Dendritic cell treated with granulocyte-macrophage colony-stimulating factor and Interleukin-4, amounts not matched to agents 40 ng/mL and 50 ng/mL, for 4 days (primary cell): ENCODE results near the gene RALGPS2.
A peak's percentile ranks its signal among the peaks of the same experiment; 100 is the strongest.
"Not testable (repeated sequence)": the region's sequence is repeated elsewhere in the genome, so short reads cannot be mapped to it uniquely, and the experiment has no call there.

Experiments used
- H3K27ac Mint-ChIP-seq: one replicate; pipeline ENCODE4 v1.8.0; 2022; ENCODE audit warnings: mild to moderate bottlenecking, mixed read lengths
- H3K27me3 Mint-ChIP-seq: one replicate; pipeline ENCODE4 v1.8.0; 2022; ENCODE audit warnings: mild to moderate bottlenecking, mixed read lengths
- H3K36me3 Mint-ChIP-seq: one replicate; pipeline ENCODE4 v1.8.0; 2022; ENCODE audit warnings: low read depth, mixed read lengths
- H3K4me1 Mint-ChIP-seq: one replicate; pipeline ENCODE4 v1.8.0; 2022; ENCODE audit warnings: low read depth, mixed read lengths
- H3K4me3 Mint-ChIP-seq: one replicate; pipeline ENCODE4 v1.8.0; 2022; ENCODE audit warnings: mild to moderate bottlenecking, moderate library complexity, mixed read lengths
- H3K9me3 Mint-ChIP-seq: one replicate; pipeline ENCODE4 v1.8.0; 2022; ENCODE audit warnings: mixed read lengths
- intact Hi-C: fragments of 100-400 bp; cut with micrococcal nuclease; formaldehyde crosslinking; loops from one replicate; pipeline ENCODE4 v1.15.0; 2022

RALGPS2 gene

DNA sequence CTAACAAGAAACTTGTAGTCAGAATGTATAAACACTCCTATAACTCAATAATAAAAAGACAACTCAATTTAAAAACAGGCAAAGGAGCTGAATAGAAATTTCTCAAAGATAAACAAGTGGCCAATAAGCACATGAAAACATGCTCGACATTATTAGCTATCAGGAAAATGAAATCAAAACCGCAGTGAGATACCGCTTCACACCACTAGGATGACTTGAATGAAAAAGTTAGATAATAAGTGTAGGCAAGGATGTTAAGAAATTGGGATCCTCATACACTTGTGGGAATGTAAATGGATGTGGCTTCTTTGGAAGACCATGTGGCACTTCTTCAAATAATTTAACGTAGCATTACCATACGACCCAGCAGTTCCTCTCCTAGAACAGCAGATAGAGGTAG, 8.9 kb downstream of the RALGPS2 start:
- no peak overlapping the region for H3K27ac Mint-ChIP-seq
- peaks cover 9% of the 10 kb centered on the region for H3K9me3 Mint-ChIP-seq
- intact Hi-C loops = no loop called here
- H3K27me3 Mint-ChIP-seq = no peaks in the 10 kb centered on the region
- peaks cover 13% of the 10 kb centered on the region for H3K4me1 Mint-ChIP-seq
- peaks cover 24% of the 10 kb centered on the region for H3K36me3 Mint-ChIP-seq
- no peak overlapping the region for H3K4me3 Mint-ChIP-seq

- Mint-ChIP-seq H3K27ac (no peak overlapping the region), H3K36me3 (peaks cover 36% of the 10 kb centered on the region), H3K9me3 (no peaks in the 10 kb centered on the region), H3K4me3 (no peak overlapping the region), H3K4me1 (peaks cover 16% of the 10 kb centered on the region), H3K27me3 (no peaks in the 10 kb centered on the region)
- intact Hi-C loops = no loop called here
Measured at GRCh38 chr1:178738780-178739179, 13.7 kb downstream of the RALGPS2 start.

DNA sequence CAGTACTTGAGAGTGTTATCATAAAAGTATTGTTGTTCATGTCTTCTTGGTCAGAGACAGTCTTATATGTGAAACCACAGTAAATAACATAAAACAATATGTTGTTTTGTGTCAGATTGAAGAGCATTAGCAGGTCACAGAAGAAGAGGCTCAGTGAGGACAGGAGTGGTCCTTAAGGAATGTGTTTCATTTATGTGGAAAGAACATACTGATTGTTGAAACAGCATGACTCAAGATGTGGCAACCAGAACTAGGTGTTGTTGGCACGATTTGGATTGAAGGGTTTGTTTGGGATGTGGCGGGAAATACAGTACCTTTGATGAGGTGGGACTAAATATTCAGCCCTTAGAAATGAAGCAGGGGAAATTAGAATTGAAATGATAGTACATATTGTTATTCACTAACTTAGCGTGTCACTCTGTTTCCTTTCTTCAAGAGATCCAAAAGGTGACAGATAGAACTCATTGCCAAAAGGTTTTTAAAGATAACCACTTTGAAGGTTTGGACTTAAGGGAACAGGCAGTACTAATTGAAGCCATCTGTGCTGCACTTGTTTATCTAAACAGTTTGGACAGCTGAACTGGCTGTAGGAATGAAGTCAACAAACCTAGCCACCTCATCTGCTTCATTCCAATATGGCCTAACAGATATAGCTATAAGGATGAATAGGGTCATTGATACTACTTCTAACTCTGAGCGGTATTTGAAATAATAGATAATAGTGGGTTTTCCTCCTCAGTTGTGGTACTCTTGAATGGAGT, 14.4 kb downstream of the RALGPS2 start:
- no peaks in the 10 kb centered on the region for H3K27me3 Mint-ChIP-seq
- peaks cover 36% of the 10 kb centered on the region for H3K36me3 Mint-ChIP-seq
- no peak overlapping the region for H3K4me3 Mint-ChIP-seq
- intact Hi-C loops = loop anchor here (10.0 kb wide), 1 partner anchor 135 kb away; no protein-coding TSS in a partner anchor
- no peak overlapping the region for H3K27ac Mint-ChIP-seq
- peaks cover 22% of the 10 kb centered on the region for H3K4me1 Mint-ChIP-seq
- H3K9me3 Mint-ChIP-seq = no peaks in the 10 kb centered on the region

DNA sequence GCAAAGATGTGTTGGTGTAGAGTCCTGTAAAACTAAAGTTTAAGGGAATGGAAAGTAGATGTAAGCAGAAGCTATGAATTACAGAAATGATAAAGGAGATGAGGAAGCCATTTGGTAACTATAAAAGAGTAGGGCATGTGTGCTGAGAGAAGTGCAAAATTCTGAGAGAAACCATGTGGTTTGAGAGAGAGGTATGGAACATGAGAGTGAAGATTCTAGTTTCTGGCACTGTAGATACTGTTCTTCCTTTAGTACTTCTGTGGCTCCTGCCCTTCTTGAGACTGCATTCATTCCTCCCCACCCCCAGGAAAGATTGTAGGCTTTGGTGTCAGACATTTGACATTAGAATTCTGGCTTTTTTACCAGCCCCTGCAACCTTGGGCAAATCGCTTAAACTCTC, 15.4 kb downstream of the RALGPS2 start:
- Mint-ChIP-seq H3K36me3 (peaks cover 36% of the 10 kb centered on the region), H3K4me3 (no peak overlapping the region), H3K27ac (no peak overlapping the region), H3K4me1 (peaks cover 31% of the 10 kb centered on the region), H3K9me3 (no peaks in the 10 kb centered on the region), H3K27me3 (no peaks in the 10 kb centered on the region)
- intact Hi-C loops = loop anchor here (10.0 kb wide), 1 partner anchor 136 kb away; no protein-coding TSS in a partner anchor

- Mint-ChIP-seq H3K9me3 (no peaks in the 10 kb centered on the region), H3K27me3 (no peaks in the 10 kb centered on the region), H3K27ac (no peak overlapping the region), H3K36me3 (peaks cover 34% of the 10 kb centered on the region), H3K4me1 (peaks cover 31% of the 10 kb centered on the region), H3K4me3 (no peak overlapping the region)
- intact Hi-C loops = loop anchor here (10.0 kb wide), 1 partner anchor 136 kb away; no protein-coding TSS in a partner anchor
Measured at GRCh38 chr1:178740924-178741323, 15.9 kb downstream of the RALGPS2 start.

GRCh38 chr1:178743801-178744200, 18.8 kb downstream of the RALGPS2 start:
- Mint-ChIP-seq H3K9me3 (no peaks in the 10 kb centered on the region), H3K36me3 (peaks cover 20% of the 10 kb centered on the region), H3K4me3 (no peak overlapping the region), H3K27ac (peak overlapping the region; percentile 65), H3K27me3 (no peaks in the 10 kb centered on the region), H3K4me1 (peaks cover 31% of the 10 kb centered on the region)
- intact Hi-C loops = loop anchor here (10.0 kb wide), 1 partner anchor 139 kb away; no protein-coding TSS in a partner anchor

GRCh38 chr1:178745260-178745659, 20.2 kb downstream of the RALGPS2 start:
- H3K27me3 Mint-ChIP-seq = no peaks in the 10 kb centered on the region
- intact Hi-C loops = loop anchor here (10.0 kb wide), 1 partner anchor 140 kb away; no protein-coding TSS in a partner anchor
- H3K27ac Mint-ChIP-seq = peak overlapping the region; percentile 65
- no peaks in the 10 kb centered on the region for H3K9me3 Mint-ChIP-seq
- H3K4me1 Mint-ChIP-seq = peaks cover 29% of the 10 kb centered on the region
- no peak overlapping the region for H3K4me3 Mint-ChIP-seq
- peaks cover 11% of the 10 kb centered on the region for H3K36me3 Mint-ChIP-seq

GRCh38 chr1:178746345-178746744, 21.3 kb downstream of the RALGPS2 start:
- Mint-ChIP-seq H3K9me3 (no peaks in the 10 kb centered on the region), H3K4me1 (peaks cover 25% of the 10 kb centered on the region), H3K4me3 (no peak overlapping the region), H3K27ac (no peak overlapping the region), H3K27me3 (no peaks in the 10 kb centered on the region), H3K36me3 (peaks cover 10% of the 10 kb centered on the region)
- intact Hi-C loops = loop anchor here (10.0 kb wide), 1 partner anchor 142 kb away; no protein-coding TSS in a partner anchor

- intact Hi-C loops = loop anchor here (10.0 kb wide), 1 partner anchor 143 kb away; no protein-coding TSS in a partner anchor
- peaks cover 25% of the 10 kb centered on the region for H3K4me1 Mint-ChIP-seq
Measured at GRCh38 chr1:178747361-178747760, 22.3 kb downstream of the RALGPS2 start.

DNA sequence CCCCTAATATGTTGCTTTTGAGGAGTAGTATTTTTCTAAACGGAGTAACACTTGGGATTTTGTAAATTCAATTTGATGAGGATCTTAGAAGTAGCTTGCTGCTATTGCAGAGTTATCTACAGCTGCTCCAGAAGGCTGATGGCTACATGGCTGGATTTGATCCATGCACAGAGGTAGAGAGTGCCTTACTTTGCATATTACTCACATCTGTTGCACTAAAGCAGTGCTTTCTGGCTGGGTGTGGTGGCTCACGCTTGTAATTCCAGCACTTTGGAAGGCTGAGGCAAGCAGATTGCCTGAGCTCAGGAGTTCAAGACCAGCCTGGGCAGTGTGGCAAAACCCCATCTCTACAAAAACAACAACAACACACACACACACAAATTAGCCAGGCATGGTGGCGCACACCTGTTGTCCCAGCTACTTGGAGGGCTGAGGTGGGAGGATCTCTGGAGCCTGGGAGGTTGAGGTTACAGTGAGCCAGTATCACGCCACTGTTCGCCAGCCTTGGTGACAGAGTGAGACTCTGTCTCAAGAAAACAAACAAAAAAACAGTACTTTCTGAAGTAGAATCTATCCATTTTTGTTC, 24.6 kb downstream of the RALGPS2 start:
- Mint-ChIP-seq H3K4me1 (peaks cover 7% of the 10 kb centered on the region), H3K4me3 (no peak overlapping the region), H3K36me3 (no peaks in the 10 kb centered on the region), H3K27me3 (no peaks in the 10 kb centered on the region), H3K27ac (peak overlapping the region; percentile 26), H3K9me3 (peaks cover 2% of the 10 kb centered on the region)
- intact Hi-C loops = loop anchor here (10.0 kb wide), 1 partner anchor 145 kb away; no protein-coding TSS in a partner anchor

More at GRCh38 chr1:178747361-178747760, 22.3 kb downstream of the RALGPS2 start:
- not testable (repeated sequence) for H3K36me3 Mint-ChIP-seq, H3K27me3 Mint-ChIP-seq, H3K27ac Mint-ChIP-seq, H3K9me3 Mint-ChIP-seq, H3K4me3 Mint-ChIP-seq

DNA sequence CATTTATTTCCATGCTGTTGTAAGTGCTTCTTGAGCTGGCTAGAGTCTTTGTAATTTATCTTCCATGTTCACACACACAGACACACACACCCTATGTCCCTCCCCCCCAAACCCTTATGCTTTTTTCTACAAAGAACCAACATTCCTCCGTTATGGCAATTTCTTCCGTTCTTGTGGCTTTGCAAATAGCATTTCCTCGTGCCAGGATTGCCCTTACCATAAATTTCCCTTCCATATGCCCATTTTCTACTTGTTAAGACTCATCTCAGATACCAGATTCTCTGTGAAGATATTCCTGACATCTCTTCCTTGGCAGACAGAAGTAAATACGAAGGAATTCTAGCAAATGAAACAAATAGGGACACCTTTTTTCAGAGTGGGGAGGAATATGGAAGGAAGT, 26.0 kb downstream of the RALGPS2 start:
- Mint-ChIP-seq H3K27me3 (no peaks in the 10 kb centered on the region), H3K9me3 (peaks cover 16% of the 10 kb centered on the region), H3K36me3 (peaks cover 10% of the 10 kb centered on the region), H3K27ac (no peak overlapping the region), H3K4me1 (no peaks in the 10 kb centered on the region), H3K4me3 (no peak overlapping the region)
- intact Hi-C loops = no loop called here

- peaks cover 30% of the 10 kb centered on the region for H3K9me3 Mint-ChIP-seq
- no peak overlapping the region for H3K4me3 Mint-ChIP-seq
- no peaks in the 10 kb centered on the region for H3K4me1 Mint-ChIP-seq
- no peak overlapping the region for H3K27ac Mint-ChIP-seq
- H3K27me3 Mint-ChIP-seq = no peaks in the 10 kb centered on the region
- intact Hi-C loops = loop anchor here (1.0 kb wide), 2 partner anchors 211 to 221 kb away; no protein-coding TSS in a partner anchor
- peaks cover 15% of the 10 kb centered on the region for H3K36me3 Mint-ChIP-seq
Measured at GRCh38 chr1:178752891-178753290, 27.8 kb downstream of the RALGPS2 start.

GRCh38 chr1:178754655-178755256, 29.7 kb downstream of the RALGPS2 start:
- H3K9me3 Mint-ChIP-seq = peaks cover 49% of the 10 kb centered on the region
- H3K4me3 Mint-ChIP-seq, H3K27ac Mint-ChIP-seq, intact Hi-C loops, H3K4me1 Mint-ChIP-seq, H3K27me3 Mint-ChIP-seq: not testable (repeated sequence)
- peaks cover 16% of the 10 kb centered on the region for H3K36me3 Mint-ChIP-seq

GRCh38 chr1:178768423-178768822, 43.4 kb downstream of the RALGPS2 start:
- Mint-ChIP-seq H3K27ac (no peak overlapping the region), H3K36me3 (peaks cover 60% of the 10 kb centered on the region), H3K4me1 (no peaks in the 10 kb centered on the region), H3K27me3 (no peaks in the 10 kb centered on the region), H3K4me3 (no peak overlapping the region), H3K9me3 (peaks cover 61% of the 10 kb centered on the region)
- intact Hi-C loops = no loop called here
